ENCODE measurements around the gene AIFM1.
"Not testable (repeated sequence)": the region's sequence is repeated elsewhere in the genome, so short reads cannot be mapped to it uniquely, and the experiment has no call there.

Gene AIFM1

GRCh38 chrX:130118441-130119311 lies 47.0 kb downstream of the AIFM1 start:
- DNase-seq = peak; percentile 59 to 76 (median 74)

- no peak for DNase-seq
Observed at GRCh38 chrX:130117166-130117565, 48.5 kb downstream of the AIFM1 start.

DNA sequence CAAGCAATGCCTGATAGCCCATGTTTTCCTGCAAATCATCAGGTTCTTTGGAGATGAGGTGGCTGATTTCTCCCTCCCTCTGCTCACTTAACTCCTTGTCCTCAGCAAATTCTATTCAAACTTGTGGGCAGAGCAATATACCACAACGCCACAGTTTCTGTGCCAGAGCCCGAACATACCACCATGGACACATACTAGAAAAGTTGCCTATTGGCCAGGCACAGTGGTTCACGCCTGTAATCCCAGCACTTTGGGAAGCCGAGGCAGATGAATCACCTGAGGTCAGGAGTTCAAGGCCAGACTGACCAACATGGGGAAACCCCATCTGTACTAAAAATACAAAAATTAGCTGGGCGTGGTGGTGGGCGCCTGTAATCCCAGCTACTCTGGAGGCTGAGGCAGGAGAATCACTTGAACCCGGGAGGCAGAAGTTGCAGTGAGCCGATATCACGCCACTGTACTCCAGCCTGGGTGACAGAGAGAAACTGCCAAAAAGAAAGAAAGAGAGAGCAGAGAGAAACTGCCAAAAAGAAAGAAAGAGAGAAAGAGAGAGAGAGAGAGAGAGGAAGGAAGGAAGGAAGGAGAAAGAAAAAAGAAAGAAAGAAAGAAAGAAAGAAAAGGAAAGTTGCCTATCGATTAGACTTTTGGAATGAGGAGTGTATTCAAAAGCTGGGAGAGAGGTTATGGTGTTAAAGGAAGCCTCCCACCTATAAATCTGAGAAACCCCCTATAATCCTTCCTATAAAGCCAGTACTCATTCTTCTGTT lies 50.3 kb downstream of the AIFM1 start:
- DNase-seq = not testable (repeated sequence)

DNA sequence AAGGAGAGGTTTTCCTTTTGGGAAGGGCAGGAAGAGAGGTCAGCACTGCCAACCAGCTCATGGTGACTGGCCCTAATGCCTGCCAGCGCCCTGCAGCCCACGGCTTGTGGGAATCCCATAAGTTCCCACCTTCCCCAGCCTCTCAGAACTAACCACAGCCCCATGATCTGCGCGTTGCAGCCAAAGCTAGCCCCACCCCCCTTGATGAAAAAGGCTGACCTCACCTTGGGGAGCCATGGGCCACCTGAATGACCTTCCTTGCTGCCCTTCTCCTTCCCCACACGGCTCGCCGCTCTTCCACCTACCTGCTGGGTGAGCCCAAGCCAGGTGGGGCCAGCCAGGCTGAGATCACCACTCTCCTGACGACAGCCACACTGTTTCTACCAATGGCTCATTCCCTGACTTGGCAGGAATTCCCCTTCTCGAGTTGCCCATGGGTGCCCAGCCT lies 51.5 kb downstream of the AIFM1 start:
- DNase-seq = peak; percentile 50 to 76 (median 64)

GRCh38 chrX:130111220-130112154 lies 54.2 kb downstream of the AIFM1 start:
- no peak for DNase-seq

DNA sequence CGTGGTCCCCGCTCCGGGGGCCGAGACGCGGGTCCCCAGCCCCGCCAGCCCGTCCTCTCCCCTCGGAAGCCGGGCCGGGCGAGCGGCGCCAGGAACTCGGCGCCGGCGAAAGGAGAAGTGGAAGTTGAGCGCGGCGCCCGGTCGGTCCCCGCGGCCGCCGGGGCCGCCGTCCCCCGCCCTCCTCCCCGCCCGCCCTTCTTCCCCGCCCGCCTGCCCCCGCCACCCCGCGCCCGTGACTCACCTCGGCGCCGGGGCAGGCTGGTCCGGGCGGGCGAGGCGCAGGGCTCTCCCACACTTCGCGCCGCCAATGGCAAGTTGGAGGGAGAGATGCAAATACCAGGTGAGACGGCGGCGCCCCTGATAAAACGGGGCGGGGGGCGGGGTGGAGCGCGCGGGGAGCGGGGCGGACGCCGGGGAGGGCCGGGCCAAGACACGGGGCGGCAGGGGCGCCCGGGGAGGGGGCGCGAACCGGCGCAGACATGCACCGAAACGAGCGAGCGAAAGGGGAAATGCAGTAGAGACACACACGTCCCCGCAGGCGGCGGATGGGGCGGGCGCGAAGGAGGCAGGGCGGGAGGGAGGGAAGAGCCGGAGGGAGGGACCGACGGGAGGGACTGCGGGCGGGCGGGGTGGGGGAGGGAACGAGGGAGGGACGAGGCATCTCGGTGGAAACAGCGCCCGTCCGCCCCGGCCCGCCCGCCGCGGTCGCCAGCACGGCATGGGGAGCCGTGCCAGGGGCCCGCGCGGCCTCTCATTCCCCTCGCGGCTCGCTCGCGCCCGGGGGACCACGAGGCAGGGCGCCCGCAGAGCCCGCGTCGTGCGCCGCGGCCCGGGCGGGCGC lies 55.0 kb downstream of the AIFM1 start, which contains the start of gene ELF4:
Gene ELF4 (minus strand): TSS at position 119 of the 841 bp plus-strand sequence. CDS start 29,167 bp downstream, outside the sequence.
- peak; percentile 70 to 90 (median 80) for DNase-seq

GRCh38 chrX:130109429-130110378 lies 55.9 kb downstream of the AIFM1 start:
- peak in 2 of 3 donors; percentile 28 to 32 for DNase-seq

DNA sequence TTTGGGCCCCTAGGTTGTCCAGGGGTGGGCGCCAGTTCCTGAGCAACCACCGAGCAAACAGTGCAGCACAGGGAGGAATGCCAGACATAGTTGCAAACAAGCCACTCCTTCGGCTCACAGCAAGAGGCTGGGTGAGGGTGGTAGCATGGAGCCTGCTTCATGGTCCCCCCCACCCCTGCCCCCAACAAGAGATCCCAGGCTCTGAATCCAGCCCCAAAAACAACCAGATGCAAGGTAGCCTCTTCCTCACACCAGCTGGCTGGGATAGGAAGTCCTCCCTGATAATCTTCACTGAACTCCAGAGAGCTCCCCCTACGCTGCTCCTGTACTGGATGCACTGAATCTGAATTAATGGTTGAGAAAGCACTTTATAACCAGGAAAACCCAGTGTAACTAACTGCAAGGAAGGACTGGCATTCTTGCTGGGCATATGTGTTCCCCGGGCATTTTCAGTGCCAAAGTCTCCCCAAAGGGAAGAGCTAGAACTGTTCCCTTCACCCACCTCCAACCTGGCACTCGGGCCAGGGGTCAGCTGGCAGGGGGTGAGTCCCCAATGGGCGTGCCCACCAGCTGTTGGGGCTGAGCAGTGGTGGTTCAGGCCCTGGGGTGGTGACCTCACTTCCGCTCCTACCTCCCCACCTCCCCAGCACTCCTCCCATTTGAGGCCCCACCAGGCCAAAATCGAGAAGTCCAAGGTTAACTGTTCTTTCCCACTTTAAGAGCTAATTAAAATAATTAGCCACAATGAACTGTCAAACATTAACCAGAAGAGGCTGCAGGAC lies 56.8 kb downstream of the AIFM1 start:
- peak; percentile 68 to 80 (median 72) for DNase-seq

- DNase-seq = no peak
Observed at GRCh38 chrX:130106071-130106470, 59.6 kb downstream of the AIFM1 start.

- peak; percentile 46 to 51 (median 47) for DNase-seq
Observed at GRCh38 chrX:130105244-130105643, 60.4 kb downstream of the AIFM1 start.

DNA sequence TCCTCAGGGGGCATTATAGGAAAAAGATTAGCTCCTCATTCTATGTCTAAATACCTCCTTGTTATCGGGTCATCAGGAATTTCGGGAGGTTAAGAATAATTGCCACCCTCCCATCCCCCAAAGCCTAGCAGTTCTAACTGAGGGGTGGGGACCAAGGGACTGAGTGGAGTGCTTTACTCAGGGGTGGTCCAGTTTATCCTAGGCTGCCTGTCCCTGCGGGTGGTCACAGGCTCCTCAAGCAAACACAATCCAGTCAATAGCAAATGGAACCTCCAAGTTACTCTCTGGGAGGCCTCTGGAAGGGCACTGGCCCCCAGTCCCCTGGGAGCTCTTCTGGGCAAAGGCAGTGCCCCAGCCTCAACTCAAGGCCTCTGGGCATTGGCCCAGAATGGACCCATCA lies 62.0 kb downstream of the AIFM1 start:
- DNase-seq = no peak

DNA sequence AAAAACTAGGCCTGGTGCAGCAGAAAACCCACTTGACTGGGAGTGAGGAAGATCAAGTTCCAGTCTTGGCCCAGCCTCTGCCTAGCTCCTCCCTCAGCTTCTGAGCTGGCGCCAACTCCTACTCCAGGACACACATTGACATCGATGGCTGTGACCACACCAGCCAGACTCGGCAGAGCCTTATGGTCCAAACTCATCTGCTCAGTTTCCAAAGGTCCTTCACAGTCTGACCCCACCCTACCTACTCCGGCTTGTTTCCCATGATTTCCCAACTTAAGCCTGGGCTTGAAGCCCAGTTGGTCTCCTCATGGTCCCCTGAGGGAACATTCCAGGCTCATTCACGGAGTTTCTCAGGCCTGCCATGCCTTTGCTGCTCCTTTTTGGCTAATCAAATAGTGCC lies 65.5 kb downstream of the AIFM1 start:
- peak in 2 of 3 donors; percentile 49 to 56 for DNase-seq

DNA sequence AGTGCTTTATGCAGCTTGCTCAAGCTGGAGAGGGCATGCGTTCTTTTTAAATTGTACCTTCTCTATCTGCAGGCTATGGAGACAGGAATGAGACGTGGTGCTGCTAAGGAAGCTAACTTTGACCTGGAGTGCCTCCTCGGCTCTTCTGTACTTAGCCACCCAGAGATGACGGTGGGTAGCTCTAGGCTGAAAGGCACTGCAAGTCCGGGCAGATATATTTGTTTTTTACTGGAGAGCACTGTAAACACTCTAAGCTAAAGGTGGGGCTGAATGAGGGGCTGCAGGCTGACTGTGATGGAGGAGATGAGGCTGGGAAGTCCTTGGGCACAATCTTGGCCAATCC lies 67.5 kb downstream of the AIFM1 start:
- no peak for DNase-seq

- DNase-seq = no peak
Observed at GRCh38 chrX:130097507-130098209, 68.0 kb downstream of the AIFM1 start.

DNA sequence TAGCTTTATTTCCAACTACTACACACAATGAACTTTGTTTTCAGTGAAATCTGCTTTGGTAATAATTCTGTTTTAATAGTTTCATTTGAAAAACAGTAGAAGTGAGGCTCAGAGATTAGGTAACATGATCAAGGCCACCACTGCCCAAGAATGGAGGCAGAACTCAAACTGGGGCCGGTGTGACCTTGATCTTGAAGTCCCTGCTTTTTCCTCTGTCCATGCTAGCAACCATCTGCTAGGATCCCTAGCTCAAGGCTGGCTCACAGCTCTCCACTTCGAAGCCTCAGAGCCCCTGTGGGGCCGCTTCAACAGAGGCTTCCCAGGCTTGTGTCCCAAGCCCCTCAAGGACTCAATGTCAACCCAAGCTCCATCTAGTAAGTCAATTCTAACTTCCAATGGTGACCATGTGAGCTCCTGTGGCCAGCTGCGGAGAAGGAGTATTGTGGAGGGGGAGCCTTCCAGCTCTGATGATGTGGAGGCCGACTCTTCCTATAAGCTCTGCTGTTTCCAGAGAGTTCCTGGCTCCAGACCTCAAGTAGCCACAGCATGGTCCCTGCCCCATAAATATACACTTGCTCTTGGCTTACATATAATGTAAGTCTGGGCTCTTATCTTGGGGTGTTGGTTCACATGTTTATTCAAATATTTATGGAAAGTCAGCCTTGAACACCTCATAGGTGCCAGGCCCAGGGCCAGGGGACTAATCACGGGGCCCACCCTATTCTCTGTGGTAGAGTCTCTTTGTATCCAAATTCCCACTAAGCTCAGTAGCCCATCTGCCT lies 70.2 kb downstream of the AIFM1 start:
- DNase-seq = no peak

- no peak for DNase-seq
Observed at GRCh38 chrX:130094696-130095095, 70.9 kb downstream of the AIFM1 start.

- DNase-seq = no peak
Observed at GRCh38 chrX:130093271-130093670, 72.4 kb downstream of the AIFM1 start.

- DNase-seq = peak; percentile 54 to 73 (median 63)
Observed at GRCh38 chrX:130091980-130092522, 73.6 kb downstream of the AIFM1 start.
